Liver (tissue), 9 donors: ENCODE results near the gene WNT7B. TPM values are rescaled to one million over a fixed set of nuclear protein-coding genes. Genes with fewer than 3 reads are reported as not detected.

ENCODE experiments used
- DNase-seq: peaks from one replicate; pipeline ENCODE4 v3.0.0-alpha.2; 2017; ENCODE audit warnings: low spot score
- H3K27ac ChIP-seq, 2 donors: one replicate each; pipeline ENCODE4 v1.7.0; 2013; ENCODE audit warnings: inconsistent platforms in 2 of 2, low read length in 2 of 2, control low read depth in 1 of 2, low read depth in 1 of 2, mild to moderate bottlenecking in 1 of 2
- H3K27me3 ChIP-seq, 4 donors: one replicate each; pipeline versions ENCODE4 v1.6.1 to v1.7.0; 2013; ENCODE audit warnings: low read length in 3 of 4, inconsistent platforms in 1 of 4, mild to moderate bottlenecking in 1 of 4, moderate library complexity in 1 of 4; ENCODE audit not compliant: control insufficient read depth in 4 of 4, insufficient read depth in 4 of 4
- H3K36me3 ChIP-seq, 4 donors: one replicate each; pipeline versions ENCODE4 v1.6.1 to v1.7.0; 2013; ENCODE audit warnings: low read length in 3 of 4, mild to moderate bottlenecking in 3 of 4, low read depth in 1 of 4, moderate library complexity in 1 of 4; ENCODE audit not compliant: control insufficient read depth in 4 of 4, insufficient read depth in 3 of 4
- H3K4me1 ChIP-seq, 4 donors: one replicate each; pipeline versions ENCODE4 v1.6.1 to v1.7.0; 2013; ENCODE audit warnings: low read length in 3 of 4, mild to moderate bottlenecking in 3 of 4, moderate library complexity in 1 of 4; ENCODE audit not compliant: control insufficient read depth in 4 of 4, insufficient read depth in 4 of 4
- H3K4me3 ChIP-seq, 3 donors: one replicate each; pipeline versions ENCODE4 v1.6.1 to v1.7.0; 2013; ENCODE audit warnings: low read length in 3 of 3, control low read depth in 1 of 3, low read depth in 1 of 3, mild to moderate bottlenecking in 1 of 3
- H3K9ac ChIP-seq, 2 donors: one replicate each; pipeline ENCODE4 v1.7.0; 2013; ENCODE audit warnings: low read length in 2 of 2, mild to moderate bottlenecking in 2 of 2, moderate library complexity in 2 of 2, control low read depth in 1 of 2, low read depth in 1 of 2
- H3K9me3 ChIP-seq, 4 donors: one replicate each; pipeline versions ENCODE4 v1.6.1 to v1.7.0; 2013; ENCODE audit warnings: low read length in 3 of 4; ENCODE audit not compliant: control insufficient read depth in 4 of 4
- EGR1 ChIP-seq, 2 donors: IDR thresholded peaks; 2 replicates each; pipeline ENCODE4 v1.6.1; 2016 to 2018; ENCODE audit warnings: antibody characterized with exemption in 2 of 2, low read depth in 2 of 2
- FOXA1 ChIP-seq: IDR thresholded peaks from 2 replicates; pipeline ENCODE4 v1.6.1; 2016; ENCODE audit warnings: antibody characterized with exemption
- FOXA2 ChIP-seq: IDR thresholded peaks from 2 replicates; pipeline ENCODE4 v1.6.1; 2016; ENCODE audit warnings: antibody characterized with exemption
- GABPA ChIP-seq, 2 donors: IDR thresholded peaks in 1 of 2; conservative IDR thresholded peaks in 1 of 2; 2 replicates each; pipeline ENCODE4 v1.6.1; 2016; ENCODE audit warnings: antibody characterized with exemption in 2 of 2, mild to moderate bottlenecking in 1 of 2, moderate library complexity in 1 of 2
- HNF4A ChIP-seq, 2 donors: conservative IDR thresholded peaks; 2 replicates each; pipeline ENCODE4 v1.6.1; 2016; ENCODE audit warnings: antibody characterized with exemption in 2 of 2, mild to moderate bottlenecking in 2 of 2
- HNF4G ChIP-seq: IDR thresholded peaks from 2 replicates; pipeline ENCODE4 v1.6.1; 2016; ENCODE audit warnings: antibody characterized with exemption
- JUND ChIP-seq, 2 donors: IDR thresholded peaks; 2 replicates each; pipeline ENCODE4 v1.6.1; 2016; ENCODE audit warnings: antibody characterized with exemption in 2 of 2
- NR2F2 ChIP-seq: IDR thresholded peaks from 2 replicates; pipeline ENCODE4 v1.6.1; 2016; ENCODE audit warnings: antibody characterized with exemption
- RAD21 ChIP-seq, 2 donors: IDR thresholded peaks; 2 replicates each; pipeline ENCODE4 v1.6.1; 2016; ENCODE audit warnings: antibody characterized with exemption in 2 of 2, mild to moderate bottlenecking in 2 of 2
- RXRA ChIP-seq, 2 donors: IDR thresholded peaks; 2 replicates each; pipeline ENCODE4 v1.6.1; 2017 to 2018; ENCODE audit warnings: antibody characterized with exemption in 2 of 2, mild to moderate bottlenecking in 1 of 2
- SP1 ChIP-seq: IDR thresholded peaks from 2 replicates; pipeline ENCODE4 v1.6.1; 2018; ENCODE audit warnings: antibody characterized with exemption, mild to moderate bottlenecking
- TAF1 ChIP-seq: conservative IDR thresholded peaks from 2 replicates; pipeline ENCODE4 v1.6.1; 2016; ENCODE audit warnings: antibody characterized with exemption, mild to moderate bottlenecking
- YY1 ChIP-seq: IDR thresholded peaks from 2 replicates; pipeline ENCODE4 v1.6.1; 2016; ENCODE audit warnings: antibody characterized with exemption, mild to moderate bottlenecking
- ZBTB33 ChIP-seq: IDR thresholded peaks from 2 replicates; pipeline ENCODE4 v1.6.1; 2016; ENCODE audit warnings: antibody characterized with exemption
- WGBS: extraction: QIAGEN DNeasy Blood & Tissue Kit; methylation state at CpG from one replicate; pipeline ENCODE4 v1.1.7; 2013; 5-methylcytosine and 5-hydroxymethylcytosine counted together
- polyA plus RNA-seq, 2 donors: library from polyadenylated mRNA; stranded (reverse) in 1 of 2; unstranded in 1 of 2; fragments of 200-250 nt in 1 of 2; fragments of >200 nt in 1 of 2; fragmentation: Nextera tagmentation in 1 of 2; extraction: Ambion mirVana in 1 of 2; gene quantifications; one replicate each; pipeline versions ENCODE4 v1.2.1 to v1.2.3, GENCODE V29; 2013 to 2015
- total RNA-seq, 2 donors: library from RNA; depleted of rRNA; stranded (reverse); fragments of >200 nt; gene quantifications; one replicate each; pipeline ENCODE4 v1.2.3, GENCODE V29; 2014
- TF ChIP-seq, protein P1 (sequence below): IDR thresholded peaks from 2 replicates; pipeline ENCODE4 v1.6.1; 2016; ENCODE audit warnings: antibody characterized with exemption, mild to moderate bottlenecking
- TF ChIP-seq, protein P2 (sequence below): fragments of 150-350 bp; IDR thresholded peaks from 2 replicates; pipeline ENCODE4 v1.5.1; 2017; ENCODE audit warnings: improper control_type of control experiment, low read depth, low read length; ENCODE audit not compliant: missing input control
- TF ChIP-seq, protein P3 (sequence below): IDR thresholded peaks from 2 replicates; pipeline ENCODE4 v1.6.1; 2016; ENCODE audit warnings: antibody characterized with exemption
- donor health status: healthy.
- donor health status: healthy.
- donor health status: healthy.
- donor health status: healthy.
- donor health status: healthy.

Gene WNT7B
- total and polyA plus RNA-seq, 4 donors, result 0.06 to 0.28 TPM; not detected in 2

DNA sequence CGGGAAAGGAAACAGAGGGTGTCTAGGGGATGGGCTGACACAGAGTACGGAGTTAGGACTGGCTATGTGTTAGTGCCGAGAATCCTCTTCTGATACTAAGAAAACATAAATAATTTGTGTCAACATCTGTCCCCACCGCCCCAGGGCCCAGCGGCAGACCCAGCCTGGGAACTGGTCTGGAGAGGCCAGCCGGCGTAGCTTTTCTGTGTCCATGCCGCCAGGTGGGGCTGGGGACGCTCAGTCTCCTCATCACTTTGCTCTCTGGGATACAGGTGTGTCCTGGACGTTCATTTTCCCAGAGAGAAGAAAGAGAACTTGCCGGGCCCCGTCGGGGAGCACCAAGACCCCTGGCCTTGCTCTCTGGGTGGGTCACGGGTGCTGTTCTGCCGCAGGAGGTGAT is 54.7 kb downstream of the WNT7B start:
- H3K27me3 ChIP-seq, result no peaks in the 10 kb centered on the region
- no peaks in the 10 kb centered on the region for H3K36me3 ChIP-seq
- no peak overlapping the region for H3K27ac ChIP-seq
- H3K4me3 ChIP-seq, result no peak overlapping the region
- no peaks in the 10 kb centered on the region for H3K4me1 ChIP-seq
- WGBS, result 71% methylated on average over 15 of the region's 15 CpGs
- no peak for TF ChIP-seq TAF1
- no peak for TF ChIP-seq HNF4A (conservative IDR thresholded peaks at IDR 0.05)
- TF ChIP-seq ZBTB33, result no peak
- TF ChIP-seq SP1, result no peak
- TF ChIP-seq RAD21 (IDR thresholded peaks at IDR 0.05), result no peak
- TF ChIP-seq GABPA (IDR thresholded peaks at IDR 0.05 in 1 of 2, conservative IDR thresholded peaks at IDR 0.05 in 1 of 2), result no peak
- TF ChIP-seq HNF4G, result no peak
- TF ChIP-seq, protein P1, sequence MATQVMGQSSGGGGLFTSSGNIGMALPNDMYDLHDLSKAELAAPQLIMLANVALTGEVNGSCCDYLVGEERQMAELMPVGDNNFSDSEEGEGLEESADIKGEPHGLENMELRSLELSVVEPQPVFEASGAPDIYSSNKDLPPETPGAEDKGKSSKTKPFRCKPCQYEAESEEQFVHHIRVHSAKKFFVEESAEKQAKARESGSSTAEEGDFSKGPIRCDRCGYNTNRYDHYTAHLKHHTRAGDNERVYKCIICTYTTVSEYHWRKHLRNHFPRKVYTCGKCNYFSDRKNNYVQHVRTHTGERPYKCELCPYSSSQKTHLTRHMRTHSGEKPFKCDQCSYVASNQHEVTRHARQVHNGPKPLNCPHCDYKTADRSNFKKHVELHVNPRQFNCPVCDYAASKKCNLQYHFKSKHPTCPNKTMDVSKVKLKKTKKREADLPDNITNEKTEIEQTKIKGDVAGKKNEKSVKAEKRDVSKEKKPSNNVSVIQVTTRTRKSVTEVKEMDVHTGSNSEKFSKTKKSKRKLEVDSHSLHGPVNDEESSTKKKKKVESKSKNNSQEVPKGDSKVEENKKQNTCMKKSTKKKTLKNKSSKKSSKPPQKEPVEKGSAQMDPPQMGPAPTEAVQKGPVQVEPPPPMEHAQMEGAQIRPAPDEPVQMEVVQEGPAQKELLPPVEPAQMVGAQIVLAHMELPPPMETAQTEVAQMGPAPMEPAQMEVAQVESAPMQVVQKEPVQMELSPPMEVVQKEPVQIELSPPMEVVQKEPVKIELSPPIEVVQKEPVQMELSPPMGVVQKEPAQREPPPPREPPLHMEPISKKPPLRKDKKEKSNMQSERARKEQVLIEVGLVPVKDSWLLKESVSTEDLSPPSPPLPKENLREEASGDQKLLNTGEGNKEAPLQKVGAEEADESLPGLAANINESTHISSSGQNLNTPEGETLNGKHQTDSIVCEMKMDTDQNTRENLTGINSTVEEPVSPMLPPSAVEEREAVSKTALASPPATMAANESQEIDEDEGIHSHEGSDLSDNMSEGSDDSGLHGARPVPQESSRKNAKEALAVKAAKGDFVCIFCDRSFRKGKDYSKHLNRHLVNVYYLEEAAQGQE, result no peak
- no peak for TF ChIP-seq RXRA (IDR thresholded peaks at IDR 0.05)
- TF ChIP-seq NR2F2, result no peak
- TF ChIP-seq, protein P2, sequence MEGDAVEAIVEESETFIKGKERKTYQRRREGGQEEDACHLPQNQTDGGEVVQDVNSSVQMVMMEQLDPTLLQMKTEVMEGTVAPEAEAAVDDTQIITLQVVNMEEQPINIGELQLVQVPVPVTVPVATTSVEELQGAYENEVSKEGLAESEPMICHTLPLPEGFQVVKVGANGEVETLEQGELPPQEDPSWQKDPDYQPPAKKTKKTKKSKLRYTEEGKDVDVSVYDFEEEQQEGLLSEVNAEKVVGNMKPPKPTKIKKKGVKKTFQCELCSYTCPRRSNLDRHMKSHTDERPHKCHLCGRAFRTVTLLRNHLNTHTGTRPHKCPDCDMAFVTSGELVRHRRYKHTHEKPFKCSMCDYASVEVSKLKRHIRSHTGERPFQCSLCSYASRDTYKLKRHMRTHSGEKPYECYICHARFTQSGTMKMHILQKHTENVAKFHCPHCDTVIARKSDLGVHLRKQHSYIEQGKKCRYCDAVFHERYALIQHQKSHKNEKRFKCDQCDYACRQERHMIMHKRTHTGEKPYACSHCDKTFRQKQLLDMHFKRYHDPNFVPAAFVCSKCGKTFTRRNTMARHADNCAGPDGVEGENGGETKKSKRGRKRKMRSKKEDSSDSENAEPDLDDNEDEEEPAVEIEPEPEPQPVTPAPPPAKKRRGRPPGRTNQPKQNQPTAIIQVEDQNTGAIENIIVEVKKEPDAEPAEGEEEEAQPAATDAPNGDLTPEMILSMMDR, result no peak
- no peak for TF ChIP-seq FOXA2
- no peak for TF ChIP-seq YY1
- TF ChIP-seq EGR1 (IDR thresholded peaks at IDR 0.05; ENCODE audit: low read depth in 2 of 2), result no peak
- DNase-seq, result no peak
- H3K9me3 ChIP-seq, result no peaks in the 10 kb centered on the region
- no peak overlapping the region for H3K9ac ChIP-seq

DNA sequence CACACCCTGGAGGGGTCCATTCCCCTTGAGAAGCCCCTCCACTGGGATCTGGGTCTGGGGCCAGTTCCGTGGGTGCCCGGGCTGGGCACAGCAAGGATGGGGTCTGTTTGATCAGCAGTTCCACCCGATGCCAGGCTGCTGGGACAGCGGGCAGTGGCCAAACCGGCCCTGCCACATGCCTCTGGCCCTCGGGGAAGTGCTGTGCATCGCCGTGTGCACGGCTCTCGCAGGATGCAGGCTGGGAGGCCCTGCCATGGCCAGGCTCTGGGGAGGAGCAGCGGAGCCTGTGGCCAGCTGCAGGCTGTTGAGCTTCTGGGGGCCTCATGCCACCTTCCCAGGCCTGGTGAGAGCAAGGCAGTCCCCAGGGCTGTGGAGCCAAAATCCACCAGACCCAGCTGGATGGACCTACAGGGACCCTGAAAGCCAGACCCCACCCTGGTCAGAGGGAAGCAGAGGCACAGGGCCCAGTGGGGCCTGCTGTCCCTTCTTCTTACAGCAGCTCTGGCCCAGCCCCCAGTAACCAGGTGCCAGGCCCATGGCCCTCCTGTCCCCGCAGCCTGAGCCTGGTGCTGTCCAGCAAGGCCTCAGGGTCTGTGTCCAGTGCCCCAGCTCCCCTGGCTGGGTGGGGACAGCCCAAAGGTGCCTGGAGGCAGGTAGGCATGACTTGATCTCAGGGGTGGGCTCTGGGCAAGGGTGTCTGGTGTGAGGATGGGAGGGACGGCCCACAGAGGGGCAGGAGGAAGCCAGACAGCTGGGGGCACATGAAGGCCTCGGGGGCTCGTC is 57.3 kb downstream of the WNT7B start:
- Histone ChIP-seq H3K27ac (no peak overlapping the region), H3K36me3 (no peaks in the 10 kb centered on the region), H3K9me3 (no peaks in the 10 kb centered on the region), H3K4me1 (no peaks in the 10 kb centered on the region), H3K4me3 (no peak overlapping the region), H3K27me3 (no peaks in the 10 kb centered on the region), H3K9ac (no peak overlapping the region)
- DNase-seq, result no peak
- 85% methylated on average over 15 of the region's 15 CpGs for whole genome bisulfite sequencing
- TF ChIP-seq, protein P3, sequence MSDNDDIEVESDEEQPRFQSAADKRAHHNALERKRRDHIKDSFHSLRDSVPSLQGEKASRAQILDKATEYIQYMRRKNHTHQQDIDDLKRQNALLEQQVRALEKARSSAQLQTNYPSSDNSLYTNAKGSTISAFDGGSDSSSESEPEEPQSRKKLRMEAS, result no peak
- TF ChIP-seq FOXA1, result no peak
- no peak for TF ChIP-seq HNF4G
- TF ChIP-seq SP1, result no peak
- no peak for TF ChIP-seq TAF1
- TF ChIP-seq EGR1 (IDR thresholded peaks at IDR 0.05; ENCODE audit: low read depth in 2 of 2), result no peak
- no peak for TF ChIP-seq ZBTB33
- TF ChIP-seq, protein P1, result no peak
- TF ChIP-seq JUND (IDR thresholded peaks at IDR 0.05), result no peak
- TF ChIP-seq NR2F2, result no peak
